ENCODE results near the gene PRLH.

PRLH gene

GRCh38 chr2:237546876-237547395, 19.4 kb upstream of the PRLH start:
- H3K4me1 Mint-ChIP-seq (ENCODE audit: low read depth), result no peaks in the 10 kb centered on the region
- H3K36me3 Mint-ChIP-seq (ENCODE audit: low read depth), result no peaks in the 10 kb centered on the region
- no peaks in the 10 kb centered on the region for H3K9me3 Mint-ChIP-seq
- intact Hi-C loops (cut with micrococcal nuclease), result no loop called here
- no peak overlapping the region for H3K27ac Mint-ChIP-seq
- H3K27me3 Mint-ChIP-seq, result peaks cover 12% of the 10 kb centered on the region
- H3K4me3 Mint-ChIP-seq, result no peak overlapping the region

- Mint-ChIP-seq H3K4me3 (no peak overlapping the region), H3K27me3 (peaks cover 13% of the 10 kb centered on the region), H3K4me1 (ENCODE audit: low read depth) (no peaks in the 10 kb centered on the region), H3K36me3 (ENCODE audit: low read depth) (no peaks in the 10 kb centered on the region), H3K27ac (no peak overlapping the region), H3K9me3 (peaks cover 1% of the 10 kb centered on the region)
- intact Hi-C loops (cut with micrococcal nuclease), result no loop called here
These were observed 18.4 kb upstream of the PRLH start for GRCh38 chr2:237547841-237548416.

GRCh38 chr2:237549216-237549615, 17.2 kb upstream of the PRLH start:
- peaks cover 14% of the 10 kb centered on the region for H3K27me3 Mint-ChIP-seq
- H3K27ac Mint-ChIP-seq, result no peak overlapping the region
- H3K36me3 Mint-ChIP-seq (ENCODE audit: low read depth), result no peaks in the 10 kb centered on the region
- intact Hi-C loops (cut with micrococcal nuclease), result no loop called here
- H3K9me3 Mint-ChIP-seq, result peaks cover 7% of the 10 kb centered on the region
- no peak overlapping the region for H3K4me3 Mint-ChIP-seq
- H3K4me1 Mint-ChIP-seq (ENCODE audit: low read depth), result no peaks in the 10 kb centered on the region

- Mint-ChIP-seq H3K27me3 (peaks cover 14% of the 10 kb centered on the region), H3K4me1 (ENCODE audit: low read depth) (no peaks in the 10 kb centered on the region), H3K4me3 (no peak overlapping the region), H3K9me3 (peaks cover 7% of the 10 kb centered on the region), H3K27ac (no peak overlapping the region), H3K36me3 (ENCODE audit: low read depth) (no peaks in the 10 kb centered on the region)
- intact Hi-C loops (cut with micrococcal nuclease), result no loop called here
These were observed 16.5 kb upstream of the PRLH start for GRCh38 chr2:237549643-237550415.

GRCh38 chr2:237551071-237551574, 15.3 kb upstream of the PRLH start:
- Mint-ChIP-seq H3K36me3 (ENCODE audit: low read depth) (no peaks in the 10 kb centered on the region), H3K4me3 (no peak overlapping the region), H3K27ac (no peak overlapping the region), H3K27me3 (peaks cover 14% of the 10 kb centered on the region), H3K9me3 (peaks cover 14% of the 10 kb centered on the region), H3K4me1 (ENCODE audit: low read depth) (no peaks in the 10 kb centered on the region)
- intact Hi-C loops (cut with micrococcal nuclease), result no loop called here

- Mint-ChIP-seq H3K27me3 (peaks cover 13% of the 10 kb centered on the region), H3K4me1 (ENCODE audit: low read depth) (no peaks in the 10 kb centered on the region), H3K36me3 (ENCODE audit: low read depth) (no peaks in the 10 kb centered on the region), H3K27ac (no peak overlapping the region), H3K4me3 (no peak overlapping the region), H3K9me3 (peaks cover 17% of the 10 kb centered on the region)
- intact Hi-C loops (cut with micrococcal nuclease), result no loop called here
These were observed 13.5 kb upstream of the PRLH start for GRCh38 chr2:237552908-237553307.

- Mint-ChIP-seq H3K27me3 (peaks cover 9% of the 10 kb centered on the region), H3K4me1 (ENCODE audit: low read depth) (no peaks in the 10 kb centered on the region), H3K4me3 (no peak overlapping the region), H3K27ac (no peak overlapping the region), H3K9me3 (peaks cover 17% of the 10 kb centered on the region), H3K36me3 (ENCODE audit: low read depth) (no peaks in the 10 kb centered on the region)
- intact Hi-C loops (cut with micrococcal nuclease), result no loop called here
These were observed 12.4 kb upstream of the PRLH start for GRCh38 chr2:237553948-237554347.

- peaks cover 14% of the 10 kb centered on the region for H3K27me3 Mint-ChIP-seq
- intact Hi-C loops (cut with micrococcal nuclease), result no loop called here
- no peaks in the 10 kb centered on the region for H3K36me3 Mint-ChIP-seq (ENCODE audit: low read depth)
- no peak overlapping the region for H3K4me3 Mint-ChIP-seq
- no peaks in the 10 kb centered on the region for H3K4me1 Mint-ChIP-seq (ENCODE audit: low read depth)
- no peak overlapping the region for H3K27ac Mint-ChIP-seq
- H3K9me3 Mint-ChIP-seq, result peaks cover 17% of the 10 kb centered on the region
These were observed 10.8 kb upstream of the PRLH start for GRCh38 chr2:237555560-237555959.

GRCh38 chr2:237556773-237557632, 9.4 kb upstream of the PRLH start:
- intact Hi-C loops (cut with micrococcal nuclease), result no loop called here

GRCh38 chr2:237557633-237558015, 8.8 kb upstream of the PRLH start:
- no peak overlapping the region for H3K27ac Mint-ChIP-seq
- peaks cover 17% of the 10 kb centered on the region for H3K9me3 Mint-ChIP-seq
- no peak overlapping the region for H3K4me3 Mint-ChIP-seq
- intact Hi-C loops (cut with micrococcal nuclease), result no loop called here
- peaks cover 12% of the 10 kb centered on the region for H3K27me3 Mint-ChIP-seq
- H3K36me3 Mint-ChIP-seq (ENCODE audit: low read depth), result no peaks in the 10 kb centered on the region
- H3K4me1 Mint-ChIP-seq (ENCODE audit: low read depth), result no peaks in the 10 kb centered on the region

More at GRCh38 chr2:237556773-237557632, 9.4 kb upstream of the PRLH start:
- no peaks in the 10 kb centered on the region for H3K4me1 Mint-ChIP-seq (ENCODE audit: low read depth)
- no peak overlapping the region for H3K27ac Mint-ChIP-seq
- no peak overlapping the region for H3K4me3 Mint-ChIP-seq
- H3K27me3 Mint-ChIP-seq, result peaks cover 12% of the 10 kb centered on the region
- no peaks in the 10 kb centered on the region for H3K36me3 Mint-ChIP-seq (ENCODE audit: low read depth)
- H3K9me3 Mint-ChIP-seq, result peaks cover 17% of the 10 kb centered on the region

- Mint-ChIP-seq H3K9me3 (peaks cover 10% of the 10 kb centered on the region), H3K4me3 (no peak overlapping the region), H3K36me3 (ENCODE audit: low read depth) (no peaks in the 10 kb centered on the region), H3K27me3 (peaks cover 10% of the 10 kb centered on the region), H3K4me1 (ENCODE audit: low read depth) (no peaks in the 10 kb centered on the region), H3K27ac (no peak overlapping the region)
- intact Hi-C loops (cut with micrococcal nuclease), result no loop called here
These were observed 7.3 kb upstream of the PRLH start for GRCh38 chr2:237558961-237559641.

- H3K4me1 Mint-ChIP-seq (ENCODE audit: low read depth), result no peaks in the 10 kb centered on the region
- H3K4me3 Mint-ChIP-seq, result no peak overlapping the region
- H3K27me3 Mint-ChIP-seq, result peaks cover 12% of the 10 kb centered on the region
- intact Hi-C loops (cut with micrococcal nuclease), result no loop called here
- no peaks in the 10 kb centered on the region for H3K36me3 Mint-ChIP-seq (ENCODE audit: low read depth)
- no peak overlapping the region for H3K27ac Mint-ChIP-seq
- H3K9me3 Mint-ChIP-seq, result peaks cover 2% of the 10 kb centered on the region
These were observed 5.2 kb upstream of the PRLH start for GRCh38 chr2:237561221-237561620.

- intact Hi-C loops (cut with micrococcal nuclease), result no loop called here
- no peak overlapping the region for H3K27ac Mint-ChIP-seq
These were observed 2.6 kb upstream of the PRLH start for GRCh38 chr2:237563816-237564215.

More at GRCh38 chr2:237563816-237564215, 2.6 kb upstream of the PRLH start:
- Mint-ChIP-seq H3K4me3 (no peak overlapping the region), H3K27me3 (peaks cover 6% of the 10 kb centered on the region), H3K36me3 (ENCODE audit: low read depth) (no peaks in the 10 kb centered on the region), H3K9me3 (no peaks in the 10 kb centered on the region), H3K4me1 (ENCODE audit: low read depth) (no peaks in the 10 kb centered on the region)

All from dendritic cell treated with granulocyte-macrophage colony-stimulating factor and Interleukin-4, amounts not matched to agents 40 ng/mL and 50 ng/mL, for 4 days (primary cell).